GM23248 (cell line): ENCODE data around the gene ELP5.

Experiments
- EZH2 ChIP-seq: fragments of 200-600 bp; sonication (generic); IDR thresholded peaks from 2 replicates; pipeline ENCODE4 v1.6.1; 2018; ENCODE audit warnings: antibody characterized with exemption, mild to moderate bottlenecking; ENCODE audit not compliant: insufficient read depth, poor library complexity, severe bottlenecking
- EZH2phosphoT487 ChIP-seq: fragments of 200-600 bp; sonication (generic); IDR thresholded peaks from 2 replicates; pipeline ENCODE4 v1.6.1; 2018; ENCODE audit warnings: antibody characterized with exemption, moderate library complexity, mild to moderate bottlenecking, low read depth; ENCODE audit not compliant: insufficient read depth

- TF ChIP-seq EZH2phosphoT487 (no peak), EZH2 (no peak)
These were observed 56.8 kb downstream of the ELP5 start for GRCh38 chr17:7308625-7309433.
